Thoracic aorta (tissue), 2 donors: ENCODE results near the gene FGGY. TPM values are rescaled to one million over a fixed set of nuclear protein-coding genes. Genes with fewer than 3 reads are reported as not detected.

ENCODE experiments used
- ATAC-seq: fragments of 150-250 bp; one replicate; pipeline ENCODE4 v1.8.0; 2017; ENCODE audit warnings: low read depth; ENCODE audit not compliant: insufficient number of reproducible peaks, low FRiP score
- DNase-seq: peaks from one replicate; pipeline ENCODE4 v3.0.0-alpha.2; 2020; ENCODE audit warnings: low spot score
- H3K27ac ChIP-seq, 2 donors: fragments of 200-600 bp; sonication (generic); 1 replicate in 1 of 2; 2 replicates in 1 of 2; pipeline ENCODE4 v1.5.1; 2016; ENCODE audit warnings: mild to moderate bottlenecking in 2 of 2, moderate library complexity in 2 of 2
- H3K27me3 ChIP-seq: fragments of 200-600 bp; sonication (generic); replicated peaks from 2 replicates; pipeline ENCODE4 v1.6.0; 2016; ENCODE audit warnings: mild to moderate bottlenecking; ENCODE audit not compliant: insufficient read depth
- H3K36me3 ChIP-seq: fragments of 200-600 bp; sonication (generic); one replicate; pipeline ENCODE4 v1.5.1; 2016
- H3K4me1 ChIP-seq, 2 donors: fragments of 200-600 bp; sonication (generic); 1 replicate in 1 of 2; 2 replicates in 1 of 2; pipeline versions ENCODE4 v1.5.1 to v1.6.0; 2016; ENCODE audit warnings: low read depth in 2 of 2, mild to moderate bottlenecking in 1 of 2; ENCODE audit not compliant: control insufficient read depth in 1 of 2
- H3K4me3 ChIP-seq: fragments of 200-600 bp; sonication (generic); 2 replicates; pipeline ENCODE4 v1.5.1; 2016; ENCODE audit warnings: mild to moderate bottlenecking
- H3K9me3 ChIP-seq: fragments of 200-600 bp; sonication (generic); 2 replicates; pipeline ENCODE4 v1.5.1; 2016
- CTCF ChIP-seq: fragments of 200-600 bp; sonication (generic); IDR thresholded peaks from one replicate; pipeline ENCODE4 v1.5.1; 2019; ENCODE audit warnings: antibody characterized with exemption
- total RNA-seq, 2 donors: library from RNA; depleted of rRNA; stranded (reverse); fragments of >200 nt; gene quantifications; one replicate each; pipeline versions ENCODE4 v1.1.0 to v1.2.3, GENCODE V29; 2016

Gene FGGY
- total RNA-seq, 2 donors from 2014 or later: 6.5 to 9.9 TPM

- Histone ChIP-seq H3K27ac (no peak overlapping the region), H3K4me3 (no peak overlapping the region), H3K27me3 (no peaks in the 10 kb centered on the region), H3K36me3 (no peaks in the 10 kb centered on the region), H3K4me1 (no peaks in the 10 kb centered on the region), H3K9me3 (no peaks in the 10 kb centered on the region)
- ATAC-seq: no peak
- no peak for TF ChIP-seq CTCF
- no peak for DNase-seq
Observed at GRCh38 chr1:59767119-59767518, 470.2 kb downstream of the FGGY start.

- H3K4me3 ChIP-seq: no peak overlapping the region
- H3K27me3 ChIP-seq: no peaks in the 10 kb centered on the region
- no peak overlapping the region for H3K27ac ChIP-seq
- no peaks in the 10 kb centered on the region for H3K9me3 ChIP-seq
- no peaks in the 10 kb centered on the region for H3K36me3 ChIP-seq
- DNase-seq (no peak), ATAC-seq (no peak)
- no peaks in the 10 kb centered on the region for H3K4me1 ChIP-seq
- no peak for TF ChIP-seq CTCF
Observed at GRCh38 chr1:59768792-59769735, 472.2 kb downstream of the FGGY start.

GRCh38 chr1:59769736-59770095, 472.8 kb downstream of the FGGY start:
- Histone ChIP-seq H3K9me3 (no peaks in the 10 kb centered on the region), H3K4me3 (no peak overlapping the region), H3K4me1 (no peaks in the 10 kb centered on the region), H3K27ac (no peak overlapping the region), H3K27me3 (no peaks in the 10 kb centered on the region), H3K36me3 (no peaks in the 10 kb centered on the region)
- TF ChIP-seq CTCF: no peak
- ATAC-seq: no peak
- DNase-seq: no peak

GRCh38 chr1:59771361-59771760, 474.5 kb downstream of the FGGY start:
- Histone ChIP-seq H3K4me3 (no peak overlapping the region), H3K9me3 (no peaks in the 10 kb centered on the region), H3K4me1 (no peaks in the 10 kb centered on the region), H3K27ac (no peak overlapping the region), H3K36me3 (no peaks in the 10 kb centered on the region), H3K27me3 (no peaks in the 10 kb centered on the region)
- ATAC-seq (no peak), DNase-seq (no peak)
- TF ChIP-seq CTCF: no peak

- no peaks in the 10 kb centered on the region for H3K36me3 ChIP-seq
- no peaks in the 10 kb centered on the region for H3K27me3 ChIP-seq
- ATAC-seq (no peak), DNase-seq (no peak)
- no peak overlapping the region for H3K27ac ChIP-seq
- H3K9me3 ChIP-seq: no peaks in the 10 kb centered on the region
- H3K4me1 ChIP-seq: peaks cover 0 to 3% of the 10 kb centered on the region in 2 donors
- TF ChIP-seq CTCF: no peak
- no peak overlapping the region for H3K4me3 ChIP-seq
Observed at GRCh38 chr1:59775480-59775879, 478.6 kb downstream of the FGGY start.
